LHCN-M2 (cell line): ENCODE measurements around the gene ABCA13. TPM values are rescaled to one million over a fixed set of nuclear protein-coding genes. Genes with fewer than 3 reads are reported as not detected.

Experiments
- DNase-seq: peaks from one replicate; pipeline ENCODE4 v3.0.0-alpha.2; 2012; ENCODE audit warnings: low read depth
- total RNA-seq: library from RNA; depleted of rRNA; stranded (reverse); fragments of >200 nt; gene quantifications from 2 replicates; pipeline ENCODE4 v1.2.3, GENCODE V29; 2014

The ABCA13 gene
- total RNA-seq, 1 experiment from 2014 or later, result 2.9 TPM

DNA sequence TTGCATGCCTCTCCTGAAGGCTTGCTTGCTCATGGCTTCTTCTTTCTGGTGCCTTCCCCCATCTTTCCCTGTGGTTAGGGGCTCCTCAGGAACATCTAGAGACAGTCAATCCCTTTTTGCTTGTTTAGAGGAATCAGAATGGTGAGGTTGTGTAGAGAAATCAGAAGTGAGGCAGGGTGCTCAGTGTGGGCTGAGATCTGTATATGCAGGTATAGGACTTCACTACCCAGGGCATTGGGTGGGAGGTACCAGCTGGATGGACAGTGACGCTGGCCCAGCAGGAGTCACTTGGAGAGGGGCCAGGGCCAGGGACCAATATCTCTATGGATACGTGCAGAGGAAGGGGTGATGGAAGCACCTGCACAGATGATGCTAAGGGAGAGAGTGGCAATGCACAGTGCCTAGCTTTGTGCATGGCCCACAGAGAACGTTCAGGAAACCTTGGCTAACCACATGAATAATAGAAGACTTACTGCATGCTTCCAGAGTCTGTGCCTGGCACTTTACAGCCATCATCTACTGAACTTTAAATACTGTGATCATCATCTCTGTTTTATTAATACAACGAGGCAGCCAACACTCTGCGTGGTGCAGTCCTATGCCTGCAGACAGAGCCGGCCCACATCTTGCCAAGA is 255.2 kb downstream of the ABCA13 start:
- no peak for DNase-seq

DNA sequence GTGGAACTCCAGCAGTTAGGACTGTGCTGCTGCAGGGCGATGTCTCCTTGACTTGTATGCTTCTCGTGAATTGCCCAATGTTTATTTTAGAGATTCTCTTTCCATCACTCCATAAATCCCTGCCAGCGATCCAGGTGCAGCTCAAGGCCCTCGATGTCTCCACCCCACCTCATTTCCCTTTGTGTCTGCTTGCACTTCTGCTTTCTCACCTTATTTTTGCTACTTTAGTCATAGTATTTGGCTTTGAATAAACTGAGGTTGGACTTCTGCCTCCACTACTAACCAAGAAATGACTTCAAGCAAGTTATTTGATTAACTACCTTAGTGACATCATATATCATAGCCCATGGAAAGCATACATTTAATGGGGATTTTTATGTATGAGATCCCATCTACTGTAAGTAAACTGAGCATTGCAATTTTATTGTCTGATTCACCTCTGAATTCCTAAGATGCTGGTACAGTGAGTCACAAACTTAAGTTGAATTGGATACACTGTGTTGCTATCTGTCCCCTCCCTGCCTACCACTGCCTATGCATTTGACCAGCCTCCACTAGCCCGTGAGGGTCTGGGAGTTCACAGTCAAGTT is 255.8 kb downstream of the ABCA13 start:
- peak; percentile 78 for DNase-seq

DNA sequence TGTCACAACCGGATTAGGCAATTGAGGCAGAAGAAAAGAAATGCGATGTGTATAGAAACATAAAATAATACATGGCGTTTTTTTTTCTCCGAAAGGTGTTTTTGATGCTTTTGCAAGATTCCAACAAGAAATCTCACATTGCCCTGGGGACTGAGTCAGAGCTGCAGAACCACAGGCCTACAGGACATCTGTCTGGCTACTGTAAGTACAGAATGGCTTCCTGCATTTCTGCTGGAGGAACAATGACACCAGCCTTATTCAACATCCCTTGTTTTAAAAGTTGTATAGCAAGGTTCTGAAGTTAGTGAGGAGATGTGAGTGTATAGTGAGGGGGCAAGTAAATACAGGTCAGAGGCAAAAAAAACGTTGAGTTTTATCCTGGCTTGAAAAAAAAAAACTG is 256.4 kb downstream of the ABCA13 start:
- peak; percentile 81 for DNase-seq

DNA sequence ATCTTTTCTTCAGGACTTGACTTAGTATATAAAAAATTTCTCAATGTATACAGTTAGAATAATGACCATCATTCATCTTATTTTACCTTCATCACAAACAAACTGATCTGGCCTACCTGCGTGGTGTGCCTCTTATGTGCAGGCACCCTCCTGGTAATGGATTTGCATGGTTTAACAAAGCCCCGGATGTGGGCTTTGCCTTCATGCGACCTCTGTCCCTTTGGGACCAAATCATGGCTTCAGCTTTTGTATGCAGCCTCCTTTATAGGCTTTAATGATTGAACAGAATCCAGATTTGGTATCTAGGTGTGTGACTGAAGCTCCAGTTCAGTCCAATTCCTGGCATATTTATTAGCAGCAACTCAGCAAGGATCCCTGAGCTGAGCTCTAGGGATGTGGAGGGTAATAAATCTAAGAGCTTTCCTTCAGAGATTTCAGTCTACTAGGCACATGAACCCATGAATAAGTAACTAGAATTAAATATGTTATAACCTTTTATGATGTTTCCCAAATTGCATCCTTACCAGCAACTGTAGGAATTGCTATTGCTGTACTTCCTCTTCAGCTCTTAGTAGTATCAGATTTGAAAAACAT is 256.9 kb downstream of the ABCA13 start:
- no peak for DNase-seq

DNA sequence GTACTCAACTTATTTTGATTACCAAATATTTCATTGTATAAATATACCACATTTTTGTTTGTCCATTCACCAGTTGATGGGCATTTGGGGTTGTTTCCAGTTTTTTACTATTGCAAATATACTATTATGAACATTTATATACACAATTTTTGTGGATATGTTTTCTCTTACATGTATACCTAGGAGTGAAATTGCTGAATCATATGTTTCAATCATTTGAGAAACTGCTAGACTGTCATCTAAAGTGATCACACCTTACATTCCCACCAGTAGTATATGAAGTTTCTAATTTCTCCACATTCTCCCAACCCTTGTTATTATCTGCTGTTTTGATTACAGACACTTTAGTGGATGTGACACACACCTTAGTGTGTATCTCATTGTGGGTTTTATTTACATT is 257.9 kb downstream of the ABCA13 start:
- DNase-seq, result no peak

DNA sequence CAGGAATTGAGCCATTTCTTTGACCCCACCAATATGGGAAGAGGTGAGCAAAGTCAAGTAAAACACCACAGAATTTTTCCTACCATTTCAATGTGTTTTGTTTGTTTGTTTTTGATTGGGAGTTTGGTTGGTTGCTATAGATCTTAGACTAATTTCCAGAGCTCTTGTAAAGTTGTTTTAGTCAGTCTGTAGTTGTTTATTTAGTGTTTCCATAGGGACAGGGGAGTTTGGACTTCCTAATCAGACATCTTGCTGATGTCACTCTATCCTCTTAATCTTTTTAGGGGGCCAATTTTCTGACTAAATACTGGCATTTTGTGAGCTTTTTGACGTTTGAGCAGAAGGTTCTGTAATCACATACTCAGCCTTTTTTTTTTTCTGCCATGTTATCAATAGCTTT is 266.9 kb downstream of the ABCA13 start:
- peak; percentile 68 for DNase-seq

DNA sequence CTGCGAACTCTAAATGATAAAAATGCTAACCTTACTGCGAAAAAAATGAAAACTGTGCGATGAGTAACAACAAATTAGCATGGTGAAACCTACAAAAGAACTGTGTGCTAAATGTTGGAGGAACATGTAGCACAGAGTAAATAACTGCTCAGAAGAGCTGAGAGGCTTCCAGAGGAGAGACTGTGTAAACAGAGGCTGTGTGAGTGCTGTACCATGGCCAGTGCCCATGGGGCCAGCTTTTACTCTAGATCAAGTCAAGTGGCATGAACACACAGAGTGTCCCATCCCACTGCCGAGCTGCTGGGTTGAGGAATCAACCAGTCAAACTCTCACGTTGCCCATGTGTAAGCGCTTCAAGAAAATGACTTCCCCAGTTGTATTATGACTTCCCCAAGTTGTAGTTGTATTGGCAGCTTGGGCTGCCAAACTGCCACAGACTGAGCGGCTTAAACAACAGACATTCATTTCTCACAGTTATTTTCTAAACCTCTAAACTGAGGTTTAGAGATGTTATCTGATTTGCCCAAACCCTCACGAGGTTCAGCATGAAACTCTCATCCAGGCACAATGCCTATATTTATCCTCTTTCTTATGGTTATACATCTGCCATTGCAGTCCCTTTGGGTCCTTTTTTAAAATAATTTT is 270.7 kb downstream of the ABCA13 start:
- DNase-seq, result no peak

DNA sequence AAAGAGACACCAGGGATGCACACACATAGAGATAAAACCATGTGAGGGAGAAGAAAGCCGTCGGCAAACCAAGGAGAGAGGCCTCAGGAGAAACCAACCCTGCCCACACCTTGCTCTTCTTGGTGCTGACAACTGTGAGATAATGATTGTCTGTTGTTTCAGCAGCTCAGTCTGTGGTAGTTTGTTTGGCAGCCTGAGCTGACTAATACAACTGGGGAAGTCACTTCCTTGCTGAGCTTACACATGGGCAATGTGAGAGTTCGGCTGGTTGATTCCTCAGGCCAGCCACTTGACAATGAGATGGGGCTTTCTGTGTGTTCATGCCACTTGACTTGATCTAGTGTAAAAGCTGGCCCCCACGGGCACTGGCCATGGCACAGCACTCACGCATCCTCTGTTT is 271.8 kb downstream of the ABCA13 start:
- no peak for DNase-seq

DNA sequence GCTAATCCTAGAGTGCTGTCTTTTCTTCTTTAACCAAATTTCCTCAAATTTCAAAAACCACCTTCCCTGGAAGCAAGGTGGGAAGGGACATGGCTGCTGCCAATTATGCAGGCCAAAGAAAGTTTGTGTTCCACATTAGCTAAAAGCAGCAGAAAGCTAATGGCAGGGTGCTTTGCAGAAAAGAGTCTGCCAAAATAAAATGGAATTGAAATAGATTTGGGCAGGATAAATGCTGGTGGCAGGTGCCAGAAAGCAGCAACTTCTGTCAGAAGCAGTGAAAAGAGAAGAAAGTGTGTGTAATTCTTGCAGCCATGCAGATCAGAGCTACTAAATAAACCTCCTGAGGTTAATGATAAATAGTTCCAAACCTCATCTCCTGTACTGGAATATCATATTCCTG is 275.5 kb downstream of the ABCA13 start:
- DNase-seq, result no peak

DNA sequence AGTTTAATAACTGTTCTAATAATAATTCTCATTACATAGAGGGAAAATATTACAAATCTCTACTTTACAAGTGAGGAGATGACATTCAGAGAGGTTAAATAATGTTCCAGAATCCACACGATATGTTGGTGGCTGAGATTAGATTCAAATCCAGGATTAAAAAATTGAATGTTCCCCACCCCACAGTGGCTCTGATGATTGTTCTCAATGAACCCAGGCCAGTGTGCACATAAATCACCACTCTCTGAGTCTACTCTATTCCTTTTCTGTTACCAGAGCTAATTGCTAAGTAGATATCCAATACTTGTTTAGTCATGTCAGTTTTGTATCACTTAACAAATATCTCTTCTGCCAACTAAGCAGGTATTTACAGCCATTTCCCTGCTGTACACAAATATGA is 281.0 kb downstream of the ABCA13 start:
- no peak for DNase-seq

DNA sequence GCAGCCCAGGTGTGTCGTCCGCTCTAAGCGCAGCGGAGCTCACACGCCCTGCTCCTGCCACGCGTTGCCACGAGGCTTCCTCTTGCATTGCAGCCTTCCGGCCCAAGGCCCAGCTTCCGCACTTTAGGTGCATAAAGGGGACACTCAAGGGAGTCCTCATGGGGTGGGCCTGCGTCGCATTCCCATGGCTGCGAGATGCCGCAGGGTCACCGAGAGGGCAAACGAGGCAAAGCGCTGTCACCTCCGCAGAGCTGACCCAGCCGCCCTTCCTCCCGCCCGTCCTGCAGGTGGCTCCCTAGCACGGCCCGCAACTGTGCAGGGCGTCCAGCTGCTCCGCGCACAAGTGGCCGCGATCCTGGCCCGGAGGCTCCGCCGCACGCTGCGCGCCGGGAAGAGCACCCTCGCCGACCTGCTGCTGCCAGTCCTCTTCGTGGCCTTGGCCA is 283.5 kb downstream of the ABCA13 start:
- DNase-seq, result no peak

DNA sequence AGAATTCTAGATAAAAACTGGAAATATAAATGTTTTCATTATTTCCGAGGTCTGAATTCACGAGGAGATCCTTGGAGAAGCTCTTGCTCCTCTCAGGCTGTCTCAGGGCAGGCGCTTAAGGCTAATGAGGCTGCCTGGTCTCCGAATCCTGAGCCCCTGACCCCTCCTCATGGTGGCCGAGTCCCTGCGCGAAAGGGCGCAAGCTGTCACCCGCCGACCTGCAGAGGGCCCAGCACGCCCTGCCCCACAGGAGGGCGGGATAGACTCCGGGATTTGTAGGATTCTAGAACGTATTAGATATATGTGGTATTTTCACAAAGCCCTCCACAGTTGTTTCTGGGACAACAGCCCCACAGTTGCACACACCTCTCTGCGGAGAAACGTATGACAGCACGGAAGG is 284.1 kb downstream of the ABCA13 start:
- no peak for DNase-seq

DNA sequence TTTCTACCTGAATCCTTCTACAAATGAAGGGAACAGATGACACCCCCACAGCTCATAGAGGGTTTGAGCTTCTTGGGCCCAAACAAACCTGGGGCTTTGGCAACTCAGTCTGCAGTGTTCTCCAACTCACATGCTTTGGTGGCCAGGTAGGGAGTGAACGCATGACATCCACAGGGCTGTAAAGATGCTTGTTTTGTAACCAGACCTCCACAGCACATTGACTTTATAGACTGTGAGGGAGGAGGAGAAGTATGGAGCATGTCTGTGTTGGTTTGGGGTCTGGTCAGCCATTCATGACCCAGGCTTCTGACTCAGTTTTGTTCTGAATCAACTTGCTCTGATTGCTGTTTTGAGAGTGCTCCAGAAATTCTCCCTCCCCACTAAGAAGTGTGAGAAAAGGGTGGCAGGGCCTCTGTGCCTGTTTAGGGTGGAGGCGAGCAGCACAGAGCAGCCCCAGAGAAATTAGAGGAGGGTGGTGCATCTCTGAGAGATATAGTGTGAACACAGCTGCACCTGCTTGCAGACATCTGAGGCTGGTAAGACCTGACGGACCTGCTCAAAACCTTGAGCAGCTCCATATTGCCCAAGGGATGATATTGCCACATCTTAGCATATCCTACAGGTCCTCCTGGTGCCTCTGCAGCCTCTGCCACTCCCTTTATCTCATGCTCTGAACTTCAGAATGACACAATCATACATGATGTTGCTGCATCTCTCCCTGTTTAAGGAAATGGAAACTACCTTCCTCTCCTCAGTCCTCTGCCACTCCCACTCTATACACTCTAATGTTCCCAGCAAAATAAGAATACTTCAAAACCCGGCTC is 287.7 kb downstream of the ABCA13 start:
- no peak for DNase-seq

DNA sequence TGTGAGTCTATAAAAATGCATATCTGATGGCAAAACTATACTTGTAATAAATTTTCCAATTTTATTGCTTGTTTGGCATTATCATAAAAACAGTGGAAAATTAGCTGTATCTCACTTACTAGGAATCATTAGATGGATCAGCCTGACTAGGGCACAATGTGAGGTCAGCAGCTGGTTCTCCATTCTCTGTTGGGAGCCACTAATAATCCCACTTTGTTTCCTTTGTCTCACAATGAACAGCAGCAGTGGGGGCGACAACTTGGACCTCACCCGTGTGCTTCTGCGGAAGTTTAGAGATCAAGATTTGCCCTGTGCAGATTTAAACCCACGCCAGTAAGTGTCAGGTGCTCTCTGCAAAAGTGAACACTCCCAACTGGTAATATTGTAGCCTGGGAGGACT is 295.5 kb downstream of the ABCA13 start:
- no peak for DNase-seq

DNA sequence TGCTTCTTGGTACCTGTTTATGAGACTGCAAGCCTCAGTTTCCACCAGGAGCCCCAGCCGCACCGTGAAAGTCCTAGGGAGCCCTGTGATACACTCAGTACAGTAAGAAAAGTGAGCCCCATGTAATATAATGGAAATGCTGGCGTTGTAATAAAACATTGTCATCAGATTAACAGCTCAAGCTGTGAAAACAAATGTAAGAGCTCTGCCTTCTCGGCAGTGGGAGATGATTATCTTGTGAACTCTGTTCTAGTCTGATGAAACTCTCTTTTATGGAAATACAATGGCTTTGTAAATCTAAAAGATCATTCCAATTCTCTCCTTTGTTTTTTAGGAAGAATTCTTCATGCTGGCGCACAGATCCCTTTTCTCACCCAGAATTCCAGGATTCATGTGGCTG is 299.9 kb downstream of the ABCA13 start:
- DNase-seq, result no peak

DNA sequence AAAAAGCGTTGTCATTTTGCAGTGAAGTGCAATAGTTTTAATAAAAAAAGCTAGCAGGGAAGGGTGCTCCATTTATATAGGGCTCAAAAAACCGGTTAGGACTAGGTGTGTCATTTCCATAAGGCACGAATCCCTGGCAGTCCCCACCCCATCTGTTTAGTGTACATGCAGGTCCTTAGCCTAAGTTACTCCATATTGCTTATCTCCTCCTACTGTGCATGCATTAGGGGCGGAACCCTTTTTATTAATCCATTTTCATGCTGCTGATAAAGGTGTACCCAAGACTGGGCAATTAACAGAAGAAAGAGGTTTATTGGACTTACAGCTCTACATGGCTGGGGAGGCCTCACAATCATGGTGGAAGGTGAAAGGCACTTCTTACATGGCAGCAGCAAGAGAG is 301.4 kb downstream of the ABCA13 start:
- DNase-seq, result no peak

DNA sequence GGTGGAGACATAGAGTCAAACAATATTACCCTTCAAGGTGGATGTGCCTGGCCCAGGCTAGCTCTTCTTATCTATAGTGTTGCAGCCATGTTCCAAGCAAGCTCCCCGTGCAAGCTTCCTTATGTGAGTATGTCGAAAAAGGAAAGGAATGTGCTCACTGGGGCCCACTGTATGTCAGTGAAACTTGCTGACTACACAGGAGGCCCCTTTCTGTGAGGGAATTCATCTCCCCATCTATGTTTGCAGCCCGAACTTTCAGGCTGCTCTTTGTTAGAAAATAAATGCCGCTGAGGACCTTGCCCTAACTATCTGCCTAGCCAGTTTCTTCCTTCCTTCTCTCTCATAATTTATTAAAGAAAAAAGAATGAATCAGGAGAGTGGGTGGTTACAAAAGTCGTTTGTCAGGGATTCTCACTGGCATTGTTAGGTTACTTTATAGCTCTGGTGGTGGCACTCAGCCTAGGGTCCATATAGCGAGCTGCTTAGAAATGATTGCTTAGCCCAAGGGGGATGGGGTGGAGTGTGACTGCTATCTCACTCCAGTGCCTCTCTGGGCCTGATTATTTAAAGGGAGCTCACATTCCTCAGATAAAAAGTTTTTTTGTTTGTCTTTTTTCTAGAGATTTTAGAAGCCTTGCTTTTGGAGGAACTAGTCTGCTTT is 302.1 kb downstream of the ABCA13 start:
- no peak for DNase-seq

DNA sequence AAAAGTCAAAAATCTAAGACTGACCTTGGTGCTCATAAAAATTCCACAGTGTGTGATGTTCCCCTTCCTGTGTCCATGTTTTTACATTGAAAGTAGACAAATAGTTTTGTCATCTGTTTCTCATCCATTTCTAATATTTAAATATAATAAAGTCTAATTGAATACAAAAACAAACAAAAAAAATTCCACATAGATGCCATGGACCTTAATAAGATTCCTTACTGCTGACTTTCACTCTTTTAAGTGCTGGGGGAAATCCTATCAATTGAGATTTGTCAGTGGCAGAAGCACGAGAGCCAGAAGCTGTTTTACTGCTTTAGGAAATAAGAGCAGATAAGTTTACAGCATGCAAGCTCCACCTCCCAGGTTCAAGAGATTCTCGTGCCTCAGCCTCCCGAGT is 310.0 kb downstream of the ABCA13 start:
- DNase-seq, result no peak

DNA sequence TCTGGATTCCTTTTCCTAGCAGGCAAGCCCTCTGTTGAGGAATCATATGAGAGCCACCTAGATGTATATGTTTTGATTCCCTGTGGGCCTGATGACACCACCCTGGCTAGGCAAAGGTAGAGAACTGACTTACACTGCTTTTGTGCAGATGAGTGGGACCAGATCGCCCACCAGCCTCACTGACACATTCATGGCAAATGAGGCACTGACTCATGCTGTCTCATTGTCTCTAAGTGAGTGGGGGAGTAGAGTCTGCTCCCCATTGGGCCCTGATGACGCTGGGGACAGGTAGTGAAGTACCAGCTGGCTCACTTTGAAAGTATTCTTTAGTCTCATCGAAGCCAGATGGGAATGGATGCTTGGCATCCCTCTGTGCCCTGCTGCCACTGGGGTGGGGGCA is 326.3 kb downstream of the ABCA13 start:
- DNase-seq, result no peak

DNA sequence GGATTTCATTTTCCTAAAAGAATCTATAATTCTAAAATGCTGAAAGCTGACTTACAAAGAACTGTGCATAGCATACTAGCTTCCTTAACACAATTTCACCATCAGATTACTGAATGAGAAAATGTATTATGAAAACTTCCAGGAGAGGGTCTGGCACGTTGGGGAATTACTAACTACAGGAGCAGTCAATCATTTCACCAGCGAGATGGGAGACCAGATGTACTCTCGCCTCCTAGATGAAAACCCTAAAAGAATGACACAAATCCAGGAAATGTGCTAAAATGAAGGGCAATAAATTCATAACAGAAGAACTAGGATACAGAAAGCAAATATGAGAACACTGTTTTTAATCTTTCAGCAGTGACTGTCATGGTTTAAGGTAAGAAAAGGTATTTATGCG is 330.8 kb downstream of the ABCA13 start:
- no peak for DNase-seq

DNA sequence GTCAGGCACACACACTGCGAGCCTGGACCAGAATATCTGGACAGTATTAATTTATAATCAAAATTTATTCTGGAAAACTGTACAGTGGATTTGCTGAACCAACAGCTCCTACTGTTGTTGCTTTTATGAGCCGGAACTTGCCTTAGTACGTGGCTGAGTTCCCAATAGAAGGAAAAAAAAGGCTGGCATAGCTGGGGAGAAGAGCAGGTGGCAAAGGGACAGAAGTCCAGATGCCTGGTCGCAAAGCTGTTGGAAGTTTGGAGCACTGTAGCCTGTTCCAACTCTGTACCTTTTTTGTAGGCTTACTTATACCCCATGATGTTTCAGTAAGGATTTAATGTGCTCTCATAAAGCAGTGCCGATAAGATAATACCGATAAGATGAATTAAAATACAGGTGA is 333.8 kb downstream of the ABCA13 start:
- DNase-seq, result no peak

DNA sequence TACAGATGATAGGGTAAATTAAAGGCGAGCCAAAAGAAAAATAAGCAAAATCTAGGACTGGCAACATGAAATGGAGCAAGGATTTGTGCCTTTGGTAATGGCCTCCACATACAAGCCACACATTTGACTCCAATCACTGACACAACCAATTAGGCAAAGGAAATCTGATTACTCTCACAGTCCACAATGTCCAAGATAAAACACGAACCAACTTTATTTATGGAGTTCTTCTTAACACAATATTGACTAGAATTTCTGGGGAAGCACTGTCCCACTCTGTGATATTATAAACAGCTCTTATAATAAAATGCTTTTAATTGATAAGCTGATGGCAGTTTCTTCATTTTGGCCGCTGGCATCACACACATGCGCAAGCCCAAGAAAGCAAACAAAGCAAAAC is 334.2 kb downstream of the ABCA13 start:
- DNase-seq, result no peak
